ENCODE data around the gene PDE7B.
"Not testable (repeated sequence)": the region's sequence is repeated elsewhere in the genome, so short reads cannot be mapped to it uniquely, and the experiment has no call there.

Gene PDE7B

GRCh38 chr6:136103763-136104311, 252.3 kb downstream of the PDE7B start:
- DNase-seq (ENCODE audit: low read depth, low spot score), result no peak

- no peak for DNase-seq (ENCODE audit: low read depth, low spot score)
Observed at GRCh38 chr6:136104556-136104955, 253.1 kb downstream of the PDE7B start.

- DNase-seq (ENCODE audit: low read depth, low spot score), result not testable (repeated sequence)
Observed at GRCh38 chr6:136105797-136106196, 254.3 kb downstream of the PDE7B start.

- no peak for DNase-seq (ENCODE audit: low read depth, low spot score)
Observed at GRCh38 chr6:136108361-136108945, 257.0 kb downstream of the PDE7B start.

- no peak for DNase-seq (ENCODE audit: low read depth, low spot score)
Observed at GRCh38 chr6:136111831-136112230, 260.3 kb downstream of the PDE7B start.

GRCh38 chr6:136112262-136112661, 260.8 kb downstream of the PDE7B start:
- no peak for DNase-seq (ENCODE audit: low read depth, low spot score)

GRCh38 chr6:136113736-136114173, 262.3 kb downstream of the PDE7B start:
- no peak for DNase-seq (ENCODE audit: low read depth, low spot score)

GRCh38 chr6:136114661-136115060, 263.2 kb downstream of the PDE7B start:
- no peak for DNase-seq (ENCODE audit: low read depth, low spot score)

GRCh38 chr6:136115941-136116340, 264.4 kb downstream of the PDE7B start:
- no peak for DNase-seq (ENCODE audit: low read depth, low spot score)

GRCh38 chr6:136117081-136117480, 265.6 kb downstream of the PDE7B start:
- DNase-seq (ENCODE audit: low read depth, low spot score), result no peak

- DNase-seq (ENCODE audit: low read depth, low spot score), result no peak
Observed at GRCh38 chr6:136118787-136119186, 267.3 kb downstream of the PDE7B start.

- no peak for DNase-seq (ENCODE audit: low read depth, low spot score)
Observed at GRCh38 chr6:136123468-136123867, 272.0 kb downstream of the PDE7B start.

GRCh38 chr6:136125585-136125984, 274.1 kb downstream of the PDE7B start:
- no peak for DNase-seq (ENCODE audit: low read depth, low spot score)

GRCh38 chr6:136127873-136128272, 276.4 kb downstream of the PDE7B start:
- no peak for DNase-seq (ENCODE audit: low read depth, low spot score)

- no peak for DNase-seq (ENCODE audit: low read depth, low spot score)
Observed at GRCh38 chr6:136129365-136129764, 277.9 kb downstream of the PDE7B start.

- DNase-seq (ENCODE audit: low read depth, low spot score), result no peak
Observed at GRCh38 chr6:136134268-136134667, 282.8 kb downstream of the PDE7B start.

GRCh38 chr6:136134751-136135150, 283.2 kb downstream of the PDE7B start:
- no peak for DNase-seq (ENCODE audit: low read depth, low spot score)

- DNase-seq (ENCODE audit: low read depth, low spot score), result no peak
Observed at GRCh38 chr6:136136274-136136673, 284.8 kb downstream of the PDE7B start.

GRCh38 chr6:136137008-136137692, 285.6 kb downstream of the PDE7B start:
- no peak for DNase-seq (ENCODE audit: low read depth, low spot score)

GRCh38 chr6:136137739-136138402, 286.4 kb downstream of the PDE7B start:
- DNase-seq (ENCODE audit: low read depth, low spot score), result no peak

GRCh38 chr6:136139111-136139510, 287.6 kb downstream of the PDE7B start:
- DNase-seq (ENCODE audit: low read depth, low spot score), result not testable (repeated sequence)

GRCh38 chr6:136144251-136145023, 292.9 kb downstream of the PDE7B start:
- DNase-seq (ENCODE audit: low read depth, low spot score), result no peak
